ENCODE data around the gene ZBTB12.

Gene ZBTB12

GRCh38 chr6:31896856-31897611 lies 4.9 kb downstream of the ZBTB12 start:
- Histone ChIP-seq H3K9ac (ENCODE audit: insufficient read length) (peak overlapping the region; percentile 89), H3K36me3 (ENCODE audit: insufficient read depth, low read length) (peaks cover 38% of the 10 kb centered on the region), H3K9me3 (ENCODE audit: low read depth, low read length) (no peaks in the 10 kb centered on the region), H3K27ac (peak overlapping the region; percentile 9; the same call in 1 of the 2 replicates), H3K4me3 (peak overlapping the region; percentile 97)
- no peak for DNase-seq (ENCODE audit: low read depth, low spot score)
- TF ChIP-seq EZH2 (IDR thresholded peaks at IDR 0.05), result no peak
- no peak for TF ChIP-seq FOXP2 (optimal IDR thresholded peaks at IDR 0.05; ENCODE audit: control extremely low read depth, extremely low read length, insufficient read depth)
- no peak for TF ChIP-seq POLR2AphosphoS5 (IDR thresholded peaks at IDR 0.05; ENCODE audit: borderline replicate concordance, low read depth, low read length)

- no peak for DNase-seq (ENCODE audit: low read depth, low spot score)
- H3K9me3 ChIP-seq (ENCODE audit: low read depth, low read length), result no peaks in the 10 kb centered on the region
- H3K36me3 ChIP-seq (ENCODE audit: insufficient read depth, low read length), result peaks cover 44% of the 10 kb centered on the region
- TF ChIP-seq POLR2AphosphoS5 (IDR thresholded peaks at IDR 0.05; ENCODE audit: borderline replicate concordance, low read depth, low read length), result no peak
- no peak for TF ChIP-seq EZH2 (IDR thresholded peaks at IDR 0.05)
- TF ChIP-seq FOXP2 (optimal IDR thresholded peaks at IDR 0.05; ENCODE audit: control extremely low read depth, extremely low read length, insufficient read depth), result no peak
- peak overlapping the region; percentile 9; the same call in 1 of the 2 replicates for H3K27ac ChIP-seq
- peak overlapping the region; percentile 97 for H3K4me3 ChIP-seq
- H3K9ac ChIP-seq (ENCODE audit: insufficient read length), result peak overlapping the region; percentile 89
Measured at GRCh38 chr6:31896493-31896855, 5.4 kb downstream of the ZBTB12 start.

- peaks cover 71% of the 10 kb centered on the region for H3K36me3 ChIP-seq (ENCODE audit: insufficient read depth, low read length)
- no peak overlapping the region for H3K27ac ChIP-seq
- H3K4me3 ChIP-seq, result no peak overlapping the region
- no peak for TF ChIP-seq EZH2 (IDR thresholded peaks at IDR 0.05)
- no peak for TF ChIP-seq POLR2AphosphoS5 (IDR thresholded peaks at IDR 0.05; ENCODE audit: borderline replicate concordance, low read depth, low read length)
- no peak for TF ChIP-seq FOXP2 (optimal IDR thresholded peaks at IDR 0.05; ENCODE audit: control extremely low read depth, extremely low read length, insufficient read depth)
- DNase-seq (ENCODE audit: low read depth, low spot score), result no peak
- no peak overlapping the region for H3K9ac ChIP-seq (ENCODE audit: insufficient read length)
- H3K9me3 ChIP-seq (ENCODE audit: low read depth, low read length), result no peaks in the 10 kb centered on the region
Measured at GRCh38 chr6:31892821-31893220, 9.1 kb downstream of the ZBTB12 start.

GRCh38 chr6:31889331-31889972 lies 12.4 kb downstream of the ZBTB12 start:
- TF ChIP-seq EZH2 (IDR thresholded peaks at IDR 0.05), result no peak
- no peak for TF ChIP-seq POLR2AphosphoS5 (IDR thresholded peaks at IDR 0.05; ENCODE audit: borderline replicate concordance, low read depth, low read length)
- TF ChIP-seq FOXP2 (optimal IDR thresholded peaks at IDR 0.05; ENCODE audit: control extremely low read depth, extremely low read length, insufficient read depth), result no peak
- no peak for DNase-seq (ENCODE audit: low read depth, low spot score)
- Histone ChIP-seq H3K36me3 (ENCODE audit: insufficient read depth, low read length) (peaks cover 85% of the 10 kb centered on the region), H3K9ac (ENCODE audit: insufficient read length) (no peak overlapping the region), H3K27ac (no peak overlapping the region), H3K9me3 (ENCODE audit: low read depth, low read length) (no peaks in the 10 kb centered on the region), H3K4me3 (no peak overlapping the region)

- Histone ChIP-seq H3K4me3 (no peak overlapping the region), H3K36me3 (ENCODE audit: insufficient read depth, low read length) (peaks cover 89% of the 10 kb centered on the region), H3K9me3 (ENCODE audit: low read depth, low read length) (no peaks in the 10 kb centered on the region), H3K27ac (no peak overlapping the region), H3K9ac (ENCODE audit: insufficient read length) (no peak overlapping the region)
- no peak for DNase-seq (ENCODE audit: low read depth, low spot score)
- TF ChIP-seq FOXP2 (optimal IDR thresholded peaks at IDR 0.05; ENCODE audit: control extremely low read depth, extremely low read length, insufficient read depth) (no peak), POLR2AphosphoS5 (IDR thresholded peaks at IDR 0.05; ENCODE audit: borderline replicate concordance, low read depth, low read length) (no peak), EZH2 (IDR thresholded peaks at IDR 0.05) (no peak)
Measured at GRCh38 chr6:31888276-31889258, 13.3 kb downstream of the ZBTB12 start.

GRCh38 chr6:31887173-31888007 lies 14.5 kb downstream of the ZBTB12 start:
- Histone ChIP-seq H3K9ac (ENCODE audit: insufficient read length) (no peak overlapping the region), H3K27ac (no peak overlapping the region), H3K4me3 (no peak overlapping the region), H3K9me3 (ENCODE audit: low read depth, low read length) (no peaks in the 10 kb centered on the region), H3K36me3 (ENCODE audit: insufficient read depth, low read length) (peaks cover 89% of the 10 kb centered on the region)
- DNase-seq (ENCODE audit: low read depth, low spot score), result no peak
- TF ChIP-seq FOXP2 (optimal IDR thresholded peaks at IDR 0.05; ENCODE audit: control extremely low read depth, extremely low read length, insufficient read depth), result no peak
- no peak for TF ChIP-seq EZH2 (IDR thresholded peaks at IDR 0.05)
- TF ChIP-seq POLR2AphosphoS5 (IDR thresholded peaks at IDR 0.05; ENCODE audit: borderline replicate concordance, low read depth, low read length), result no peak

- H3K36me3 ChIP-seq (ENCODE audit: insufficient read depth, low read length), result peaks cover 85% of the 10 kb centered on the region
- no peaks in the 10 kb centered on the region for H3K9me3 ChIP-seq (ENCODE audit: low read depth, low read length)
- H3K4me3 ChIP-seq, result no peak overlapping the region
- no peak for DNase-seq (ENCODE audit: low read depth, low spot score)
- TF ChIP-seq FOXP2 (optimal IDR thresholded peaks at IDR 0.05; ENCODE audit: control extremely low read depth, extremely low read length, insufficient read depth), result no peak
- no peak for TF ChIP-seq EZH2 (IDR thresholded peaks at IDR 0.05)
- no peak for TF ChIP-seq POLR2AphosphoS5 (IDR thresholded peaks at IDR 0.05; ENCODE audit: borderline replicate concordance, low read depth, low read length)
- no peak overlapping the region for H3K27ac ChIP-seq
- H3K9ac ChIP-seq (ENCODE audit: insufficient read length), result no peak overlapping the region
Measured at GRCh38 chr6:31886541-31886991, 15.3 kb downstream of the ZBTB12 start.

Data from SK-N-MC (cell line).